A673 (cell line): ENCODE measurements around the gene G3BP2. TPM values are rescaled to one million over a fixed set of nuclear protein-coding genes. Genes with fewer than 3 reads are reported as not detected.

ENCODE experiments used
- BruUV-seq: library from RNA; stranded (reverse); fragments of 400-500 nt; replicated peaks from 2 replicates; lab custom pipeline; 2021; lab: Mats Ljungman, UMichigan
- CTCF ChIA-PET: fragments of 300-600 bp; sonication (Branson Sonifier 250); formaldehyde crosslinking; loops from one replicate; lab custom pipeline; 2022; ENCODE audit warnings: antibody characterized with exemption; lab: Charles Lee
- POLR2A ChIA-PET: fragments of 300-600 bp; sonication (Branson Sonifier 250); formaldehyde crosslinking; loops from one replicate; lab custom pipeline; 2022; ENCODE audit warnings: antibody characterized with exemption; ENCODE audit not compliant: low non-redundant PET; lab: Charles Lee
- DNase-seq: peaks from one replicate; pipeline ENCODE4 v3.0.0-alpha.2; 2015; ENCODE audit warnings: low spot score
- H3K27ac ChIP-seq: fragments of 200-600 bp; sonication (generic); 2 replicates; pipeline ENCODE4 v1.5.1; 2016; ENCODE audit warnings: mixed run types, low read depth, mild to moderate bottlenecking, mixed read lengths, antibody characterized with exemption, low read length; ENCODE audit not compliant: poor library complexity, severe bottlenecking
- H3K27me3 ChIP-seq: fragments of 200-600 bp; sonication (generic); replicated peaks from 2 replicates; pipeline ENCODE4 v1.6.1; 2017; ENCODE audit warnings: mixed run types, low read depth, mild to moderate bottlenecking, mixed read lengths, antibody characterized with exemption, low read length; ENCODE audit not compliant: insufficient read depth, poor library complexity
- H3K36me3 ChIP-seq: fragments of 200-600 bp; sonication (generic); 2 replicates; pipeline ENCODE4 v1.6.1; 2016; ENCODE audit warnings: mixed run types, mild to moderate bottlenecking, mixed read lengths, antibody characterized with exemption, low read length; ENCODE audit not compliant: insufficient read depth, poor library complexity, severe bottlenecking
- H3K4me1 ChIP-seq: fragments of 200-600 bp; sonication (generic); 2 replicates; pipeline ENCODE4 v1.6.1; 2017; ENCODE audit warnings: mixed run types, mild to moderate bottlenecking, mixed read lengths, antibody characterized with exemption, low read length; ENCODE audit not compliant: insufficient read depth, poor library complexity, severe bottlenecking
- H3K4me3 ChIP-seq: fragments of 200-600 bp; sonication (generic); 2 replicates; pipeline ENCODE4 v1.5.1; 2016; ENCODE audit warnings: low read depth, mixed run types, mild to moderate bottlenecking, mixed read lengths, low read length; ENCODE audit not compliant: poor library complexity, severe bottlenecking
- H3K9me3 ChIP-seq: fragments of 200-600 bp; sonication (generic); 2 replicates; pipeline ENCODE4 v1.6.1; 2016; ENCODE audit warnings: mixed run types, low read depth, mild to moderate bottlenecking, mixed read lengths, antibody characterized with exemption, low read length; ENCODE audit not compliant: poor library complexity, severe bottlenecking
- EZH2 ChIP-seq: fragments of 200-600 bp; sonication (generic); IDR thresholded peaks from 2 replicates; pipeline ENCODE4 v1.6.1; 2017; ENCODE audit warnings: borderline replicate concordance, low read depth, mild to moderate bottlenecking, mixed read lengths, antibody characterized with exemption, low read length; ENCODE audit not compliant: poor library complexity, severe bottlenecking
- intact Hi-C: fragments of 100-400 bp; cut with micrococcal nuclease; formaldehyde crosslinking; loops from one replicate; pipeline ENCODE4 v1.10.0; 2022; ENCODE audit not compliant: unreplicated experiment
- total RNA-seq: library from RNA; stranded (reverse); gene quantifications from 2 replicates; pipeline ENCODE4 v1.2.3, GENCODE V29; 2021
- TF ChIP-seq, protein P1 (sequence below): fragments of 300-800, 200-600 bp; sonication (generic); conservative IDR thresholded peaks from 2 replicates; pipeline ENCODE4 v1.5.1; 2017; ENCODE audit warnings: low read depth, mild to moderate bottlenecking, antibody characterized with exemption, low read length, moderate library complexity, mixed read lengths

The G3BP2 gene
- total RNA-seq, 1 experiment from 2014 or later = 124 TPM

DNA sequence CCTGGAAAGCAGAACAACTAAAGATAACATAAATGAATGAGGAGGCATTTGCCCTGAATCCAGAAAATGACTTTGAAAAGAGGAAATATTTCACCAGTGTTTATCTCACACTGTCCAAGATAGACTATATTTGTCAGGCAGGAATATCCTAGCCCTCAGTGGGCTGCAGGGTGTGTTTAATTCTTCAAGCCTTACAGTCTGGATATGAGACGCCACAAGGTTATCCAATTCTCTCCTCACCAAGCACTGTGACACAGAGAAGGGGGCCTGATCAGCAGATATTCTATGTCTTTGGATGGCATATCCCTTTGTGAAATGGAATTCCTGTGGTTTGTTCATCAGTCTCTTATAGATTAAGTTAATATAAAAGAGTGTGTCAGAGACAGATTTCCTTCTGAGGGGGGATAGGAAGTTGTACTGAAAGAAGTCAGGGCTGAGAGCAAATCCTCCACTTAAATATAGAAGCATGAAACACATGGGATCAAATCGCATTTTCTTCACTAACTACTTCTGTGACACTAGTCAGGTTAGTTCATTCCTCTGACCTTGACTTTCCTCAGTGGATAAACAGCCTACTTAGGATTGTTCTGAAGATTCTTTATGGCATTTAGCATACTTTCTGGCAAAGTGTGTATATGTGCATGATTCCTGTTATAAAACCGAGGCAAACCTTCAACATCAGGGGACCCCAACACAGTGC is 6.8 kb upstream of the G3BP2 start:
- ChIA-PET POLR2A (no interaction called here), CTCF (no interaction called here)
- Histone ChIP-seq H3K27ac (no peak overlapping the region), H3K4me1 (no peaks in the 10 kb centered on the region), H3K36me3 (no peaks in the 10 kb centered on the region), H3K4me3 (no peak overlapping the region), H3K27me3 (no peaks in the 10 kb centered on the region), H3K9me3 (no peaks in the 10 kb centered on the region)
- BruUV-seq = no TSS peak
- TF ChIP-seq, protein P1, sequence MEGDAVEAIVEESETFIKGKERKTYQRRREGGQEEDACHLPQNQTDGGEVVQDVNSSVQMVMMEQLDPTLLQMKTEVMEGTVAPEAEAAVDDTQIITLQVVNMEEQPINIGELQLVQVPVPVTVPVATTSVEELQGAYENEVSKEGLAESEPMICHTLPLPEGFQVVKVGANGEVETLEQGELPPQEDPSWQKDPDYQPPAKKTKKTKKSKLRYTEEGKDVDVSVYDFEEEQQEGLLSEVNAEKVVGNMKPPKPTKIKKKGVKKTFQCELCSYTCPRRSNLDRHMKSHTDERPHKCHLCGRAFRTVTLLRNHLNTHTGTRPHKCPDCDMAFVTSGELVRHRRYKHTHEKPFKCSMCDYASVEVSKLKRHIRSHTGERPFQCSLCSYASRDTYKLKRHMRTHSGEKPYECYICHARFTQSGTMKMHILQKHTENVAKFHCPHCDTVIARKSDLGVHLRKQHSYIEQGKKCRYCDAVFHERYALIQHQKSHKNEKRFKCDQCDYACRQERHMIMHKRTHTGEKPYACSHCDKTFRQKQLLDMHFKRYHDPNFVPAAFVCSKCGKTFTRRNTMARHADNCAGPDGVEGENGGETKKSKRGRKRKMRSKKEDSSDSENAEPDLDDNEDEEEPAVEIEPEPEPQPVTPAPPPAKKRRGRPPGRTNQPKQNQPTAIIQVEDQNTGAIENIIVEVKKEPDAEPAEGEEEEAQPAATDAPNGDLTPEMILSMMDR = no peak
- TF ChIP-seq EZH2 = no peak
- no peak for DNase-seq
- intact Hi-C loops = no loop called here

DNA sequence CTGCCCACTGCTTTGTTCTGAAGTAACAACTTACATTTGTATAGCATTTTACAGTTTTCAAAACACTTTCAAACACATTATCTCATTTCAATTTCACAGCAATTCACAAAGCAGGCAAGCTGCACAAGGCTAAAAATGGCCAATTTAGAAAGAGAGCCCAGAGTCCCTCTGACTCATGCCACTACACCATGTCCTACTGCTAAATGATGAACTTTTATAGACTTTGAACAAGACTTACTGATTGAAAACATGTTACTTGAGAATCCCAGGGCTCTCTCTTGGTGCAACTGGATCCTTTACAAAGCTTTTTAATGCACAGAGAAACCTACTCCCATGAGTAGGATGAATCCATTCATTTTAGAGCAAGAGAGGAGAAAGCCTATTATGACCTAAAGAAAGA is 5.8 kb upstream of the G3BP2 start:
- H3K36me3 ChIP-seq = no peaks in the 10 kb centered on the region
- H3K27me3 ChIP-seq = no peaks in the 10 kb centered on the region
- no peak for DNase-seq
- POLR2A ChIA-PET = no interaction called here
- BruUV-seq = no TSS peak
- H3K4me1 ChIP-seq = no peaks in the 10 kb centered on the region
- no peak overlapping the region for H3K4me3 ChIP-seq
- intact Hi-C loops = no loop called here
- no peaks in the 10 kb centered on the region for H3K9me3 ChIP-seq
- TF ChIP-seq EZH2 = no peak
- TF ChIP-seq, protein P1 = no peak
- CTCF ChIA-PET = no interaction called here
- H3K27ac ChIP-seq = no peak overlapping the region

DNA sequence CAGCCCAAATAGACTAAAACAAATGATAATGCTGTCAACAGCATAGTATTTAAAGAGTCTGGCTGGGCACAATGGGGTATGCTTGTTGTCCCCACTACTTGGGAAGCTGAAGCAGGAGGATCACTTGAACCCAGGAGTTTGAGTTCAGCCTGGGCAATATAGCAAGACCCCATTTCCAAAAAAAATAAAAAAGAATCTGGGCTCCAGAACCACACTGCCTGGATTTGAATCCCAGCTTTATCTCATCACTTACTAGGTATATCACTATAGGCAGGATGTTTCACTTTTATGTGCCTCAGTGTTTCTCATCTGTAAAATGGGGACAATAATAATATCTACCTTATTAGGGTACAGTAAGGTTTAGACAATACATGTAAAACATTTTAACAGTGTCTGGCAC is 5.3 kb upstream of the G3BP2 start:
- Histone ChIP-seq H3K27ac (no peak overlapping the region), H3K27me3 (no peaks in the 10 kb centered on the region), H3K9me3 (no peaks in the 10 kb centered on the region), H3K36me3 (no peaks in the 10 kb centered on the region), H3K4me1 (no peaks in the 10 kb centered on the region), H3K4me3 (no peak overlapping the region)
- no TSS peak for BruUV-seq
- DNase-seq = no peak
- POLR2A ChIA-PET = no interaction called here
- intact Hi-C loops = no loop called here
- TF ChIP-seq, protein P1 = no peak
- no peak for TF ChIP-seq EZH2
- CTCF ChIA-PET = no interaction called here
